Stimulated activated naive CD8-positive, alpha-beta T cell treated with anti-CD3 and anti-CD28 coated beads, Interleukin-15, Interleukin-2, amounts not matched to agents 100 ng/mL and 50 ng/mL, for 24 hours (primary cell): ENCODE measurements around the gene LOXL4.
"Not testable (repeated sequence)": the region's sequence is repeated elsewhere in the genome, so short reads cannot be mapped to it uniquely, and the experiment has no call there.

Experiments
- H3K27ac Mint-ChIP-seq: one replicate; pipeline ENCODE4 v1.8.0; 2021; ENCODE audit warnings: mild to moderate bottlenecking, mixed read lengths
- H3K27me3 Mint-ChIP-seq: one replicate; pipeline ENCODE4 v1.8.0; 2021; ENCODE audit warnings: mixed read lengths
- H3K36me3 Mint-ChIP-seq: one replicate; pipeline ENCODE4 v1.8.0; 2021; ENCODE audit warnings: low read depth, mixed read lengths
- H3K4me1 Mint-ChIP-seq: one replicate; pipeline ENCODE4 v1.8.0; 2021; ENCODE audit warnings: low read depth, mixed read lengths
- H3K4me3 Mint-ChIP-seq: one replicate; pipeline ENCODE4 v1.8.0; 2021; ENCODE audit warnings: mild to moderate bottlenecking, mixed read lengths
- H3K9me3 Mint-ChIP-seq: one replicate; pipeline ENCODE4 v1.8.0; 2021; ENCODE audit warnings: mixed read lengths

Gene LOXL4

DNA sequence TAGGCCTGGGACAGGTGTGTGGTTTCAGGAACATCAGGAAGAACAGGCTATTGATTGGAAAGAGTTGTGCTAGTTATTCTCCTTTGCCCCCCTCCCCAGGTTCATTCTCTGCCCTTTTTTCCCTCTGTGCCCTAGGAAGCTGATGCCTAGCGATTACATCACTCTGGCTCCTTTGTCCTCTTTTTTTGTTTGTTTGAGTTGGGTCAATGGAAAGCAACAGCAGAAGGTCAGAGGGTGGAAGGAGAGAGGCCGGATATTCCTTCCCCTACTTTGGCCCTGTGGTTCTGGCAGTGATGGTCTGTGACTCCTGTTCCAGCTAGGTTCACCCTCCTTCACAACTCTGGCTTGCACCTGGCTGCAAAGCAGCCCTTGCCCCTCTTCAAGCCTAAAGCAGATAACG is 18.9 kb downstream of the LOXL4 start:
- Mint-ChIP-seq H3K4me1 (no peaks in the 10 kb centered on the region), H3K4me3 (no peak overlapping the region), H3K9me3 (no peaks in the 10 kb centered on the region), H3K36me3 (peaks cover 34% of the 10 kb centered on the region), H3K27ac (no peak overlapping the region), H3K27me3 (no peaks in the 10 kb centered on the region)

DNA sequence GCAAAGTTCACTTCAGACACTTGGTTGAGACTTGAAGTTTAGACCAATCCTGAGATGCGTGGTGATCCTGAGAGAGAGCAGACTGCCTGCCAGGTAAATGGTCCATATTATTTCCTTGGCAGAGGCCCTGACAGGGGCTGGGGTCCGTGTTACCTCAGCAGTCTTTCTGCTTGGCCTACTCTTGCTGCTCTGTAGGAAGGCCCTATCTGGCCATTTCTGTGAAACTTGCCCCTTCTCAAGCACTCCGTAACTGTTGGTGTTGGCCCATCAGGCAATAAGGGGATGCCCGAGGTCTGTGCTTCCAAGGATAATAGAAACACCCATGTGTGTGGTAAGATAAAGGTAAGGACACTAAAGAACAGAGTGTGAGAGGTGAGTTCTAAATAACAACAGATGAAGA is 20.0 kb downstream of the LOXL4 start:
- Mint-ChIP-seq H3K9me3 (no peaks in the 10 kb centered on the region), H3K4me1 (no peaks in the 10 kb centered on the region), H3K36me3 (peaks cover 45% of the 10 kb centered on the region), H3K27me3 (no peaks in the 10 kb centered on the region), H3K4me3 (no peak overlapping the region), H3K27ac (no peak overlapping the region)

DNA sequence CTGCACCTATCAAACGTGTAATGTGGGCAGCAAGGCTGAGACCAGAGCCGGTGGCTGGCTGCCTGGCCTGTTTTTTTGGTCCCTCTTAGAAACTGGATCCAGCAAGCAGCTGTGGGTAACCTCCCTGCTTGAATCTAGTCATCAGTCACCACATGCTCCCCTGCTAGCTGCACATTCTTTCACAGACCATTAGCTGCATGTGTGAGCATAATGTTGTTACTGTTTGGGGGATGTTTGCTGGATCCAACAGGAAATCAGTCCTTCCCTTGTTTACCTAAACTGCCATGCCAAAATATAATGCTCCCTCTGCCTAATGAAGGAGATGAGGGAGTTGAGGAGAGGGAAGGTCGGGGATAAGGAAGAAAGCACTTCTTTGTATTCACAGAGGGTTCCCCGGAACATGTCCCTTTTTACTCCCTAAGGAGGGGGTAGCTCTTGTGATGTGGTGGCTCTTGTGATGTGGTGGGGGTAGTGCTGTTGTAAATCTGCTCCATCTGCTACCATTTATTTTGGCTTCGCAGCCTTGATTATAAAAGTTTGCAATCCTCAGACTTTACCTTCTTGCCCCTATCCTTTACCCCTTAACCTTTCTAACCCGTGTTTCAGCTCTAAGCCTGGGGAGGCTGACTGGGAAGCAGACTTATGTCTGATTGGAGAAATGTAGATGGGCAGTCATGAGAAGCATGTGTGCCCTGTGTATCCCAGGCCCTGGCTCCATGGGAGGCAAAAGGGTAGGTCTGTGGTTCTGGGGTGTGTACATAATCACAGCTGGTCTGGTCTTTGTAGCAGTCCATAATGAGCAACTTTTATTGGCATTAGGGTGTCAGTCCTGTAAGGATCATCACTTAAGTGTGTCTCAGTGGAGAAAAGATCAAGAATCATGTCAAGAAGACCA is 20.8 kb downstream of the LOXL4 start:
- no peak overlapping the region for H3K27ac Mint-ChIP-seq
- no peak overlapping the region for H3K4me3 Mint-ChIP-seq
- H3K36me3 Mint-ChIP-seq: peaks cover 53% of the 10 kb centered on the region

DNA sequence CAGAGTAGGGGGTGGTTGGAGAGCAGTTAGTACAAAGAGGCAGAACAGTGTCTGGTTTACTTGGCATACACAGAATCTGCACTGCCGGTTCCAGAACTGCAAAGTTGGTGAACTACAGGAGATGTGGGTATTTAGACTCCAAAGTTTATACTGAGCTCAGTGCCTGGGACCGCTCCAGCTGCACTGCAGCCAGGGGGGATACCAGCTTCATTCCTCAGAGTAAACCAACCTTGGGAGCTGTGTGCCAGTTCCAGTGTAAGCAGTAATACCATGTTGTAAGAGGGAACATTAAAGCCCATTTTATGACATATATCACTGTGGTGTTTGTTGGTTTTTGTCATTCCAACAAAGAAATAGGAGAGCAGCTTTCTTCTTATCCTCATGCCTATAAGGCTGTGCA is 23.4 kb downstream of the LOXL4 start:
- H3K36me3 Mint-ChIP-seq: peaks cover 61% of the 10 kb centered on the region

More for the DNA sequence above, 20.8 kb downstream of the LOXL4 start:
- no peaks in the 10 kb centered on the region for H3K27me3 Mint-ChIP-seq
- H3K9me3 Mint-ChIP-seq: no peaks in the 10 kb centered on the region
- no peaks in the 10 kb centered on the region for H3K4me1 Mint-ChIP-seq

DNA sequence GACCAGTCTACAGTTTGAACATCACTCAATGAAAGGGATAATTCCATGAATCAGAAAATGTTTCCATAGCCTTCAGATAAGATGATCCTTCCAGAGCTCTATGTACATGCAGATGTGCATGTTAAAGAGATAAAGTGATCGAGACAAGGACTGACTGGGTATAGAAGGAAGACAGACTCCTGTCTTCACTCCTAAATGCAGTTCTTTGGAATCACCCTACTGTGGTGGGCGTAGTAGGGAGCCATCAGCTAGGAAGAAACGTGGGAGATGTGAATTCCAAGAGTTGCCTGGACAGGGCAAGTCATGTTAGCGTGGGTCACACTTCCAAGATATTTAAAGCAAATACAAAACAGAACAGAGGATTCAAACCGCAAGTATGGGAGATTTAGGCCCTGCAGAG is 23.9 kb downstream of the LOXL4 start:
- peaks cover 7% of the 10 kb centered on the region for H3K4me1 Mint-ChIP-seq
- no peaks in the 10 kb centered on the region for H3K27me3 Mint-ChIP-seq
- peaks cover 57% of the 10 kb centered on the region for H3K36me3 Mint-ChIP-seq
- no peaks in the 10 kb centered on the region for H3K9me3 Mint-ChIP-seq
- no peak overlapping the region for H3K27ac Mint-ChIP-seq
- H3K4me3 Mint-ChIP-seq: no peak overlapping the region

More for the DNA sequence above, 23.4 kb downstream of the LOXL4 start:
- Mint-ChIP-seq H3K27me3 (no peaks in the 10 kb centered on the region), H3K9me3 (no peaks in the 10 kb centered on the region), H3K4me3 (no peak overlapping the region), H3K4me1 (peaks cover 7% of the 10 kb centered on the region), H3K27ac (no peak overlapping the region)

DNA sequence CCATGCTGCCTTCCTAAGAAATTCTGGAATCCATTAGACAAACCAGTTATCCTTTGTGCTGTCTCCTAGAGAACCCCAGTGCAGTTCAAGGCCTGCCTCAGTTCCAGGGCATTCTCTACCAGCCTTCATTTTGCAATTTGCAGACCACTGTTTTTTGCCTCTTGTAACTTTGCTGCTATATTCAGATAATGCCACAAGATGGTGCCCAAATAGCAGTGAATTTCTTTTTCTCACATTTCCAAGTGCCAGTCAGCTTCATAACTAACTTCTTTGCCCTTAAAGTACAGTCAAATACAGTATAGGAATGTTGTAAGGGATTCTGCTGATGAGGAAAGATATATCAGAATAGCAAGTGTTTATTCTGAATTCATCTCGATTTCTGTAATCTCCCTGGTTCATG is 25.2 kb downstream of the LOXL4 start:
- Mint-ChIP-seq H3K4me1 (peaks cover 7% of the 10 kb centered on the region), H3K9me3 (no peaks in the 10 kb centered on the region), H3K4me3 (no peak overlapping the region), H3K27me3 (no peaks in the 10 kb centered on the region), H3K36me3 (peaks cover 60% of the 10 kb centered on the region), H3K27ac (no peak overlapping the region)

DNA sequence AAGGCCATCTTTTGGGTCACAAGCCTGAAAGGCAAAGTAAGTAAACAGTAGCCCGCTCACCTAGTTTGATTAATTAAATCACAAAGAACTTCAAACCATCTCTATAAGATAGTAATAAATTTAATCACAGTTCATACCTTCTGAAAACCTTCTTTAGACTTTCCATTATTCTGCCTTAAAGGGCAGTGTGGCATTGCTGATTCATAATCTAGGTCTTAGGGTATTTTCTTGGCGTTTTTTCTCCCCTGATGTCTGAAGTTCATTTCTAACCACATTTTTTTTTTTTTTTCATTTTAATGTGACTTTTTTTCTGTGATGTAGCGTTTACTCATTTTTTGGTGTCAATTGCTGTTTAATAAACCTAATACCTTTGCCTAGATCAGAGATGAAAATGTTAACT is 27.5 kb downstream of the LOXL4 start:
- Mint-ChIP-seq H3K9me3 (no peaks in the 10 kb centered on the region), H3K4me1 (peaks cover 7% of the 10 kb centered on the region), H3K4me3 (no peak overlapping the region), H3K27me3 (no peaks in the 10 kb centered on the region), H3K27ac (no peak overlapping the region), H3K36me3 (peaks cover 76% of the 10 kb centered on the region)

DNA sequence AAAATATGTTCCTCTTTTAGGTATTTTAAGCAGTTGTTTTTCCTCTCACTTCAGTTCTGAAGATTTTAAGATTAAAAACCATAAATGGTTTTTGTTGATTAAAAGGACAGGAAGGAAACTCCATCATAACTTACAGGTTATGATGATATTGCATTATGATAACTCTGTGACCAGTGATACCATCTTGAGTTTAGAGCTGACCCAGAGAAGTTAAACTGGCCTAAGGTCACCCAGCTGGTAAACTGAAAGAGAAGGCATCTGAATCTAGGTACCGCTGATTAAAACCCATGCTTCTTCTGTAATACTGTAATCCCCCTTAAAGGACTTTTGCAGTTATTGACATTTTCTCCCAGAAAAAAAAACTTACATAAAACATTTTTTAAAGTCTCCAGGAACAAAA is 29.6 kb downstream of the LOXL4 start:
- Mint-ChIP-seq H3K9me3 (no peaks in the 10 kb centered on the region), H3K36me3 (peaks cover 76% of the 10 kb centered on the region), H3K27me3 (no peaks in the 10 kb centered on the region), H3K4me1 (peaks cover 7% of the 10 kb centered on the region), H3K27ac (peak overlapping the region; percentile 65), H3K4me3 (no peak overlapping the region)

DNA sequence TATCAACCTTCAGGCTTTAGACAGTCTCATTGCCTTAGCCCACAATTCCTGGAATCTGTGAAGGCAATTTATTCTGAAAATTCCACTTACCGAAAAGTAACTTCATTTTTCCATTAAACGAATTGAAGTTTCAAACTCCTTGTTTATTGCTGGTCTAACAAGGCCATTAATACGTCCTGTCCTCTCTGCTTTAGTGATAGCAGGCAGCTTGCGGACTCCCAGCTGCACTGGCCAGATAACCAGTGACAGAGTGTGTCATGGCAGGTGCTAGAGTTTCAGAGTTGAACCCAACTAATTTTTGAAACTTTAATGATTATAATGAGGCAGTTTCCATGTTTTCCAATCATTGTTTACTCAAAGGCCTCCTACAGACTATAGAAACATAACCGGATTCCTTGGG is 31.1 kb downstream of the LOXL4 start:
- H3K36me3 Mint-ChIP-seq: peaks cover 74% of the 10 kb centered on the region
- no peak overlapping the region for H3K27ac Mint-ChIP-seq
- peaks cover 7% of the 10 kb centered on the region for H3K4me1 Mint-ChIP-seq
- H3K4me3 Mint-ChIP-seq: no peak overlapping the region
- no peaks in the 10 kb centered on the region for H3K9me3 Mint-ChIP-seq
- H3K27me3 Mint-ChIP-seq: no peaks in the 10 kb centered on the region

DNA sequence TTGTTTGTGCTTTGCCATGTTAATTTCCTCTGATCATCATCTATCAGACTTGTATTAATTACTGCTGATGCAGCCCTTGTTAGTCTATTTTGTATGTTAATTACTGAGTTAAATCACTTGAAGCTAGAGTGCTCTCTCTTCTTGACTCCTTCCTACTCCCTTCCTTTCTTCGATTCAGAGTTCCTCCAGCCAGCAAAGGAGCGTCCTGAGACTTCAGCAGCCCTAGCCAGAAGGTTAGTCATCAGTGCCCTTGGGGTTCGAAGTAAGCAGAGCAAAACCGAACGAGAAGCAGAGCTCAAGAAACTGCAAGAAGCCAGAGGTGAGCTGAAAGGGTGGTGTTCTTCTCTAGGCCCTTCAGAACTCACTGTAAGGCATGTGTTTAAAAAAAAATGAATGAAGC is 32.1 kb downstream of the LOXL4 start:
- Mint-ChIP-seq H3K4me1 (peaks cover 7% of the 10 kb centered on the region), H3K27me3 (no peaks in the 10 kb centered on the region), H3K36me3 (peaks cover 75% of the 10 kb centered on the region), H3K9me3 (no peaks in the 10 kb centered on the region), H3K4me3 (no peak overlapping the region), H3K27ac (no peak overlapping the region)

DNA sequence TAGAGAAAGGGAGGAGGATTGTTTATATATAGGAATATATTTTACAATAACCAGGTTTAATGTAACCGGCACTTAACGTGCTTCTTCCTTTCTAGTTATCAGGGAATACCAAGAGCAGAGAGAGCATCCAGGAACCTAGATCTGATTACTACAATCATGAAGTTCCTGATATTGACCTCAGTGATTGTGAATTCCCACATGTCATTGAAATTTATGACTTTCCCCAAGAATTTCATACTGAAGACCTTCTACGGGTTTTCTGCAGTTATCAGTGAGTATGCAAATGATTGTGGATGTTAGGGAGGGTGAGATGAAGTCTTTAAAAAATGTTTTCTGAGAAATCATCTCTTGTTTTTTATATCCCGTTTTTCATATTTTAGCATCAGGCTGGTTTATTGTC is 36.6 kb downstream of the LOXL4 start:
- no peak overlapping the region for H3K4me3 Mint-ChIP-seq
- H3K9me3 Mint-ChIP-seq: no peaks in the 10 kb centered on the region
- peaks cover 64% of the 10 kb centered on the region for H3K36me3 Mint-ChIP-seq
- no peak overlapping the region for H3K27ac Mint-ChIP-seq
- peaks cover 13% of the 10 kb centered on the region for H3K4me1 Mint-ChIP-seq
- H3K27me3 Mint-ChIP-seq: no peaks in the 10 kb centered on the region

DNA sequence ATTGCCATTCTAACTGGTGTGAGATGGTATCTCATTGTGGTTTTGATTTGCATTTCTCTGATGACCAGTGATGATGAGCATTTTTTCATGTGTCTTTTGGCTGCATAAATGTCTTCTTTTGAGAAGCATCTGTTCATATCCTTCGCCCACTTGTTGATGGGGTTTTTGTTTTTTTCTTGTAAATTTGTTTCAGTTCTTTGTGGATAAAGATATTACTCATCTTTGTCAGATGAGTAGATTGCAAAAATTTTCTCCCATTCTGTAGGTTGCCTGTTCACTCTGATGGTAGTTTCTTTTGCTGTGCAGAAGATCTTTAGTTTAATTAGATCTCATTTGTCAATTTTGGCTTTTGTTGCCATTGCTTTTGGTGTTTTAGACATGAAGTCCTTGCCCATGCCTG is 39.7 kb downstream of the LOXL4 start:
- H3K27ac Mint-ChIP-seq, H3K4me3 Mint-ChIP-seq, H3K9me3 Mint-ChIP-seq, H3K27me3 Mint-ChIP-seq: not testable (repeated sequence)
- H3K36me3 Mint-ChIP-seq: peaks cover 54% of the 10 kb centered on the region
- peaks cover 13% of the 10 kb centered on the region for H3K4me1 Mint-ChIP-seq

DNA sequence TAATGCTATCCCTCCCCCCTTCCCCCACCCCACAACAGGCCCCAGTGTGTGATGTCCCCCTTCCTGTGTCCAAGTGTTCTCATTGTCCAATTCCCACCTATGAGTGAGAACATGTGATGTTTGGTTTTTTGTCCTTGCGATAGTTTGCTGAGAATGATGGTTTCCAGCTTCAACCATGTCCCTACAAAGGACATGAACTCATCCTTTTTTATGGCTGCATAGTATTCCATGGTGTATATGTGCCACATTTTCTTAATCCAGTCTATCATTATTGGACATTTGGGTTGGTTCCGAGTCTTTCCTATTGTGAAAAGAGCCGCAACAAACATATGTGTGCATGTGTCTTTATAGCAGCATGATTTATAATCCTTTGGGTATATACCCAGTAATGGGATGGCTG is 40.3 kb downstream of the LOXL4 start:
- Mint-ChIP-seq H3K4me1 (peaks cover 13% of the 10 kb centered on the region), H3K36me3 (peaks cover 50% of the 10 kb centered on the region)
- not testable (repeated sequence) for H3K27ac Mint-ChIP-seq, H3K27me3 Mint-ChIP-seq, H3K4me3 Mint-ChIP-seq, H3K9me3 Mint-ChIP-seq

DNA sequence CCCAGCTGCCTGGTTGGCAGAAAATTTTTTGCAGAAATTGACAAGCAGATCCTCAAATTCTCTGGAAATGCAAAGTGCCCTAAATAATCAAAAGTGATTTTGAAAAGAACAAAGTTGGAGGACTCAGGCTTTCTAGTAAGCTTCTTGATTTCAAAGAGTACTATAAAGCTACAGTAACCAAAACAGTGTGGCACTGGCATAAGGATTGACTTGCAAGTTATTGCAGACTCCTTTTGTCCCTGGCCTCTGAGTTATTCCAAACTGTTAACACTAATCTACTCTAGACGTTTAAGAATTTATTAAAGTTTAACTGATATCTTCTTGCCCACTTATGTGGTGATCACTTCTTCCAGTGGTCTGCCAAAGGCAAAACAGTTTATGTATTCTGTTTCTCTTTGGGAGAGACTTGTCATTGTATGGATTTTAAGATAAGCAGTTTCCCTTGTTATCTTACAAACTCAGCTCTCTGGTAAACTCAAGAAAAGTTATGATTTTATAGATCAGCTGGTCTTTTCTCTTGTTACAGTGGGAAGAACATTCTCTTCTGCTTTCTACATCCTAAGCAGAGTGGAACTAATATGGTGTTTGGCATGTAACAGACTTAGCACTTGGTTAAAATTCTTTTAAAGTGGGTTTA is 41.4 kb downstream of the LOXL4 start:
- Mint-ChIP-seq H3K4me1 (peaks cover 13% of the 10 kb centered on the region), H3K9me3 (peaks cover 4% of the 10 kb centered on the region), H3K4me3 (no peak overlapping the region), H3K36me3 (peaks cover 46% of the 10 kb centered on the region), H3K27me3 (no peaks in the 10 kb centered on the region), H3K27ac (no peak overlapping the region)

DNA sequence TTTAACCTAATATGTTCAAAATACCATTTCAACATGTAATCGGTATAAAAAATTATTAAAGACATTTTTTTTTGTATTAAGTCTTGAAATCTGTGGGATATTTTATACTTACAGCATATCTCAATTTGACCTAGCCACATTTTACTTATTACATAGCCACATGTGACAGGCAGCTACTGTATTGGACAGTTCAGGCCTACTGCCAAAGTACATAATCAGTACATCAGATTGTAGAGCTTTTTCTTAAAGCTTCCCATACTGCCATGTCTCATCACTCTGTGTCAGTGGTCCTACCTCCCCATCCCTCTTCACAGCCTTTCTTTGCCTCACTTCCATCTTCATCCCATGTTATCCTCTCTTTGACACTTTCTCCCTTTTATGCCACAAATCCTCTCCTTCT is 43.0 kb downstream of the LOXL4 start:
- H3K4me1 Mint-ChIP-seq: peaks cover 13% of the 10 kb centered on the region
- peaks cover 5% of the 10 kb centered on the region for H3K9me3 Mint-ChIP-seq
- no peak overlapping the region for H3K4me3 Mint-ChIP-seq
- H3K27ac Mint-ChIP-seq: no peak overlapping the region
- no peaks in the 10 kb centered on the region for H3K27me3 Mint-ChIP-seq
- peaks cover 33% of the 10 kb centered on the region for H3K36me3 Mint-ChIP-seq
